ENCODE results near the gene PSIP1. TPM values are rescaled to one million over a fixed set of nuclear protein-coding genes. Genes with fewer than 3 reads are reported as not detected.

The PSIP1 gene
- total RNA-seq, 4 donors from 2014 or later, result 36.6 to 102 (median 55.9) TPM

DNA sequence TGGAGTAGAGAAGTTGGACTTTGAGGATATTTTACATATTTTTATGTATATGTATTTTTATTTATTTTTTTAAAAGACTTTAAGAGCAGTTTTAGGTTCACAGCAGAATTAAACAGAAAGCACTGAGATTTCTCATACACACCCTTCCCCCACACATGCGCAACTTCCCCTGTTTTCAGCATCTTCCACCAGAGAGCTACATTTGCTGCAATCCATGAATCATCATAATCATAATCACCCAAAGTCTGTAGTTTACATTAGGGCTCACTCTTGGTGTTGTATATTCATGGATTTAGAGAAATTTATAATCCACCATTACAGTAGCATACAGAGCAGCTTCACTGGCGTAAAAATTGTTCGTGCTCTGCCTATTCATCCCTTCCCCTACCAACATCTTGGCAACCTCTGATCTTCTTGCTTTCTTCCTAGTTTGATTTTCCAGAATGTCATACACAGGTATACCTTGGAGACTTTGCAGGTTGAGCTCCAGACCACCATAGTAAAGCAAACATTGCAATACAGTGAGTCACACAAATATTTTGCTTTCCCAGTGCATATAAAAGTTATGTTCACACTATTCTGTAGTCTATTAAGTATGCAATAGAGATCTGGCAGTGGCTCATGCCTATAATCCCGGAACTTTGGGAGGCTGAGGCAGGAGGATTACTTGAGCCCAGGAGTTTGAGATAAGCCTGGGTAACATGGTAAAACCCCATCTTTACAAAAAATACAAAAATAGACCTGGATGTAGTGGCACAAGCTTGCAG lies 32.5 kb upstream of the PSIP1 start:
- 73 to 90% methylated on average over 2 to 4 of the region's 4 CpGs for WGBS, 2 donors (ENCODE audit: low coverage in 1 of 2)
- H3K27me3 ChIP-seq, result no peaks in the 10 kb centered on the region
- no peak overlapping the region for H3K4me3 ChIP-seq
- ATAC-seq, result no peak
- no peak overlapping the region for H3K27ac ChIP-seq
- H3K9me3 ChIP-seq, result no peaks in the 10 kb centered on the region
- TF ChIP-seq, protein P1, sequence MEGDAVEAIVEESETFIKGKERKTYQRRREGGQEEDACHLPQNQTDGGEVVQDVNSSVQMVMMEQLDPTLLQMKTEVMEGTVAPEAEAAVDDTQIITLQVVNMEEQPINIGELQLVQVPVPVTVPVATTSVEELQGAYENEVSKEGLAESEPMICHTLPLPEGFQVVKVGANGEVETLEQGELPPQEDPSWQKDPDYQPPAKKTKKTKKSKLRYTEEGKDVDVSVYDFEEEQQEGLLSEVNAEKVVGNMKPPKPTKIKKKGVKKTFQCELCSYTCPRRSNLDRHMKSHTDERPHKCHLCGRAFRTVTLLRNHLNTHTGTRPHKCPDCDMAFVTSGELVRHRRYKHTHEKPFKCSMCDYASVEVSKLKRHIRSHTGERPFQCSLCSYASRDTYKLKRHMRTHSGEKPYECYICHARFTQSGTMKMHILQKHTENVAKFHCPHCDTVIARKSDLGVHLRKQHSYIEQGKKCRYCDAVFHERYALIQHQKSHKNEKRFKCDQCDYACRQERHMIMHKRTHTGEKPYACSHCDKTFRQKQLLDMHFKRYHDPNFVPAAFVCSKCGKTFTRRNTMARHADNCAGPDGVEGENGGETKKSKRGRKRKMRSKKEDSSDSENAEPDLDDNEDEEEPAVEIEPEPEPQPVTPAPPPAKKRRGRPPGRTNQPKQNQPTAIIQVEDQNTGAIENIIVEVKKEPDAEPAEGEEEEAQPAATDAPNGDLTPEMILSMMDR (IDR thresholded peaks at IDR 0.05), result no peak
- TF ChIP-seq EP300 (IDR thresholded peaks at IDR 0.05) (no peak), POLR2A (IDR thresholded peaks at IDR 0.05) (no peak), POLR2AphosphoS5 (IDR thresholded peaks at IDR 0.05) (no peak)
- H3K4me1 ChIP-seq, result no peaks in the 10 kb centered on the region
- no peaks in the 10 kb centered on the region for H3K36me3 ChIP-seq

DNA sequence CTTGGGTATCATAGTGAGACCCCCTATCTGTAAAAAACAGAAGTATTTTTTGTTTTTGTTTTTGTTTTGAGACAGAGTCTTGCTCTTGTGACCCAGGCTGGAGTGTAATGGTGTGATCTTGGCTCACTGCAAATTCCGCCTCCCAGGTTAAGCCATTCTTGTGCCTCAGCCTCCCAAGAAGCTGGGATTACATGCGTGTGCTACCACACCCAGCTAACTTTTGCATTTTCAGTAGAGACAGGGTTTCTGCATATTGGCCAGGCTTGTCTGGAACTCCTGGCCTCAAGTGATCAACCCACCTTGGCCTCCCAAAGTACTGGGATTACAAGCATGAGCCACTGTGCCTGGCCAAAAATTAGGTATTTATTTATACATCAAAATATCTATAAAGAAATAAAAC lies 31.9 kb upstream of the PSIP1 start:
- no peak for ATAC-seq
- WGBS, 2 donors (ENCODE audit: low coverage in 1 of 2), result 88% methylated on average over 2 of the region's 2 CpGs; no CpG with 5 or more reads in 1 of the 2 donors
- H3K4me3 ChIP-seq, result no peak overlapping the region

DNA sequence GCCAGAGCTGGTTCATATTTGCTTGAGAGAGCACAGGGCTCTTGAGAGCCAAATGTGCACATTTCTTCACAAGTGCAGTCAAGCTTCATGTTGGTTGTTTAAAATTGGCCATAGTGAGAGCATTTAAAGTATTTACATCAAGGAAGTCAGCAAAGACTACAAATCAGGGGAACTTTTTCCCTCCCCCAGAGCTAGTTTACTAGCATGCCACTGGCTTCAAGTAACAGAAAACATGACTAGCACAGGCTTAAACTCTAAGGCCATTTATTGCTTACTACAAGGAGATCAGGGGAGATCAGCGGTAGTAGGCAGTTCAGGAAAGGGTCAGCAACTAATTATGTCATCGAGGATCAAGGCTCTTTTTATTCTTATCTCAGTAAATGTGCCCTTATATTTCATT lies 31.1 kb upstream of the PSIP1 start:
- Histone ChIP-seq H3K9me3 (no peaks in the 10 kb centered on the region), H3K4me3 (no peak overlapping the region), H3K27me3 (no peaks in the 10 kb centered on the region), H3K27ac (no peak overlapping the region), H3K4me1 (no peaks in the 10 kb centered on the region), H3K36me3 (no peaks in the 10 kb centered on the region)
- ATAC-seq, result no peak
- 24 to 69% methylated on average over 2 of the region's 2 CpGs for WGBS, 2 donors (ENCODE audit: low coverage in 1 of 2)
- TF ChIP-seq POLR2AphosphoS5 (IDR thresholded peaks at IDR 0.05) (no peak), POLR2A (IDR thresholded peaks at IDR 0.05) (no peak), EP300 (IDR thresholded peaks at IDR 0.05) (no peak)
- TF ChIP-seq, protein P1 (IDR thresholded peaks at IDR 0.05), result no peak

More for the DNA sequence above, 31.9 kb upstream of the PSIP1 start:
- Histone ChIP-seq H3K27ac (no peak overlapping the region), H3K9me3 (no peaks in the 10 kb centered on the region), H3K36me3 (no peaks in the 10 kb centered on the region), H3K27me3 (no peaks in the 10 kb centered on the region), H3K4me1 (no peaks in the 10 kb centered on the region)
- TF ChIP-seq POLR2A (IDR thresholded peaks at IDR 0.05) (no peak), POLR2AphosphoS5 (IDR thresholded peaks at IDR 0.05) (no peak), EP300 (IDR thresholded peaks at IDR 0.05) (no peak)
- TF ChIP-seq, protein P1 (IDR thresholded peaks at IDR 0.05), result no peak

DNA sequence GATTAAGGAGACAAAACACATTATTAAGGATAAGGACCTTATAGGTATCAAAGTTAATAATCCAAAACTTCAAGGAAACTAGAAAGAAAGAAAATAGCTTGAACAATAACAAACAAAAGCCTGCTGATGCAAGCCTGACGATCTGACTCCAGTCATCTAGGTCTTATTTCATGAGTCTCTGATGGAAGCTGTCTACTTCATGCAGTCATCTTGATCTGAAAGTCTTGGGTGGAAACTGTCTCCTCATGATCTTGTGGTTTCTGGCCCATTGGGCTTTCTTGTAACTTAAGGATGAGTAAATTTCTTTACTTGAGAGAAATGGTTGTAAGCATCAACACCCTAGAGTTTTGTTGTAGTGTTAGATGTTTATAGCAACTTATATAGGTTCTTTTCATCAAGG lies 20.6 kb upstream of the PSIP1 start:
- no peaks in the 10 kb centered on the region for H3K4me1 ChIP-seq
- WGBS, 2 donors (ENCODE audit: low coverage in 1 of 2), result 13 to 50% methylated on average over 1 of the region's 1 CpG
- ATAC-seq, result no peak
- H3K36me3 ChIP-seq, result no peaks in the 10 kb centered on the region
- no peak overlapping the region for H3K4me3 ChIP-seq
- H3K9me3 ChIP-seq, result no peaks in the 10 kb centered on the region
- no peaks in the 10 kb centered on the region for H3K27me3 ChIP-seq
- no peak overlapping the region for H3K27ac ChIP-seq
- no peak for TF ChIP-seq EP300 (IDR thresholded peaks at IDR 0.05)
- no peak for TF ChIP-seq POLR2A (IDR thresholded peaks at IDR 0.05)
- TF ChIP-seq, protein P1 (IDR thresholded peaks at IDR 0.05), result no peak
- no peak for TF ChIP-seq POLR2AphosphoS5 (IDR thresholded peaks at IDR 0.05)

Data from gastroesophageal sphincter (tissue), 4 donors.